ENCODE data around the gene PRDM15. TPM values are rescaled to one million over a fixed set of nuclear protein-coding genes. Genes with fewer than 3 reads are reported as not detected.

Gene PRDM15
- polyA plus RNA-seq, 1 experiment, result 5.1 TPM

DNA sequence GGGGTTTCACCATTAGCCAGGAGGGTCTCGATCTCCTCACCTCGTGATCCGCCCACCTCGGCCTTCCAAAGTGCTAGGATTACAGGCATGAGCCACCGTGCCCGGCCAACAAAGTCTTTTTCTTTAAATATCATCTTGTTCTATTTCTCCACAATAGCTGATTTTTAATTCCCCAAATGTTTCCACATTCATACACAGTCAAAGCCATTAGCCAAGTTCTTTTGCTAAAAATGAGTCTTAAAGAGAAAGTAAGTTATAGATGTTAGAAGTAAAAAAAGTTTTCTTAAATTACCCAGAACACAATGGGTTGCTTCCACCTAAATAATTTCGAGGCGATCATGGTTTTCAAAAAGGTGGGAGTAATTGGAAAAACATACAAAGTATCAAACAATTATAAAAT, 44.0 kb upstream of the PRDM15 start:
- Histone ChIP-seq H3K27me3 (ENCODE audit: control insufficient read depth, insufficient read depth, low read length) (no peaks in the 10 kb centered on the region), H3K9me3 (ENCODE audit: control insufficient read depth, insufficient read depth, low read length) (no peaks in the 10 kb centered on the region), H3K27ac (ENCODE audit: low read depth, low read length) (no peak overlapping the region), H3K4me3 (ENCODE audit: low read depth, low read length) (no peak overlapping the region)
- ChIA-PET CTCF (interaction anchor here (0.7 to 1.9 kb wide), 3 partner anchors 107 to 311 kb away, joined by 4 to 9 read pairs (median 4); no protein-coding TSS in a partner anchor), POLR2A (no interaction called here)
- TF ChIP-seq CTCF (IDR thresholded peaks at IDR 0.05; ENCODE audit: low read depth, low read length), result no peak
- DNase-seq (ENCODE audit: low read depth, low spot score), result no peak

- Histone ChIP-seq H3K4me3 (ENCODE audit: low read depth, low read length) (no peak overlapping the region), H3K27me3 (ENCODE audit: control insufficient read depth, insufficient read depth, low read length) (no peaks in the 10 kb centered on the region), H3K27ac (ENCODE audit: low read depth, low read length) (no peak overlapping the region), H3K9me3 (ENCODE audit: control insufficient read depth, insufficient read depth, low read length) (no peaks in the 10 kb centered on the region)
- no peak for TF ChIP-seq CTCF (IDR thresholded peaks at IDR 0.05; ENCODE audit: low read depth, low read length)
- CTCF ChIA-PET, result no interaction called here
- POLR2A ChIA-PET, result no interaction called here
- no peak for DNase-seq (ENCODE audit: low read depth, low spot score)
Observed at GRCh38 chr21:41921021-41921420, 41.9 kb upstream of the PRDM15 start.

- ChIA-PET CTCF (no interaction called here), POLR2A (no interaction called here)
- no peak overlapping the region for H3K27ac ChIP-seq (ENCODE audit: low read depth, low read length)
- H3K4me3 ChIP-seq (ENCODE audit: low read depth, low read length), result no peak overlapping the region
- no peak for DNase-seq (ENCODE audit: low read depth, low spot score)
- no peaks in the 10 kb centered on the region for H3K27me3 ChIP-seq (ENCODE audit: control insufficient read depth, insufficient read depth, low read length)
- TF ChIP-seq CTCF (IDR thresholded peaks at IDR 0.05; ENCODE audit: low read depth, low read length), result no peak
- H3K9me3 ChIP-seq (ENCODE audit: control insufficient read depth, insufficient read depth, low read length), result no peaks in the 10 kb centered on the region
Observed at GRCh38 chr21:41920476-41920875, 41.3 kb upstream of the PRDM15 start.

DNA sequence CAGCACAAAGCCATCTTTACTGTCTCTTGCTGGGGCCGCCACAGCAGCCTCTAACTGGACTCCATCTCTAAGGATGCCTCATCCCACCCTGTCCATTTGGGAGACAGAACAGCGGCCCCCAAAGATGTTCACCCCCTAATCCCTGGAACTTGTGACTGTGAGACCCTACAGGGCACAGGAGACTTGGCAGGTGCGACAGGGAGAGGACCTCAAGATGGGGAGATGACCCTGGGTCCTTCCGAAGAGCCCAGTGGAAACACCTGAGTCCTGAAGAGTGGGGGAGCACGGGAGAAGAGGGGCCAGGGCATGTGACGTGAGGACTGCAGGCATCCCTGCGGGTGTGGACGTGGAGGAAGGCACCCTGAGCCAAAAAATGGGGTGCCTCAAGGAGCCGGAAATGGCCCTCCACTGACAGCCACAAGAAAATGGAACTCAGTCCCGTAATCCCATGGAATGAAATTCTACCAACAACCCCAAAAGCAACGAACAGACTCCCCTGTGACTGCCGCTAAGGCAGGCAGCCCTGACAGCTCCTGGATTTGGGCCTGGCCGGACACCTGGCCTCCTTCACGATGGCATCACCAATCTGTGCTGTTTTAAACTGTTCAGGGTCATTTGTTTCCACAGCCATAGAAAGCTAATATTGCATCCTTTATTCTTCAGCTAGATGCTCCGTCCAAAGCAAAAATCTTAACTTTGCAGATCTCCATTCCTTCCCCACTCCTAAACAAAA, 40.7 kb upstream of the PRDM15 start:
- ChIA-PET CTCF (no interaction called here), POLR2A (no interaction called here)
- no peaks in the 10 kb centered on the region for H3K9me3 ChIP-seq (ENCODE audit: control insufficient read depth, insufficient read depth, low read length)
- TF ChIP-seq CTCF (IDR thresholded peaks at IDR 0.05; ENCODE audit: low read depth, low read length), result no peak
- DNase-seq (ENCODE audit: low read depth, low spot score), result no peak
- no peak overlapping the region for H3K4me3 ChIP-seq (ENCODE audit: low read depth, low read length)
- no peak overlapping the region for H3K27ac ChIP-seq (ENCODE audit: low read depth, low read length)
- no peaks in the 10 kb centered on the region for H3K27me3 ChIP-seq (ENCODE audit: control insufficient read depth, insufficient read depth, low read length)

GRCh38 chr21:41918561-41919358, 39.6 kb upstream of the PRDM15 start:
- Histone ChIP-seq H3K27me3 (ENCODE audit: control insufficient read depth, insufficient read depth, low read length) (no peaks in the 10 kb centered on the region), H3K4me3 (ENCODE audit: low read depth, low read length) (no peak overlapping the region), H3K27ac (ENCODE audit: low read depth, low read length) (no peak overlapping the region), H3K9me3 (ENCODE audit: control insufficient read depth, insufficient read depth, low read length) (no peaks in the 10 kb centered on the region)
- POLR2A ChIA-PET, result no interaction called here
- CTCF ChIA-PET, result no interaction called here
- no peak for TF ChIP-seq CTCF (IDR thresholded peaks at IDR 0.05; ENCODE audit: low read depth, low read length)
- no peak for DNase-seq (ENCODE audit: low read depth, low spot score)
